ENCODE data around the gene PHACTR1. TPM values are rescaled to one million over a fixed set of nuclear protein-coding genes. Genes with fewer than 3 reads are reported as not detected.

Gene PHACTR1
- total and polyA plus RNA-seq, 7 donors = 0.60 to 7.5 (median 3.7) TPM

- Histone ChIP-seq H3K27ac (no peak overlapping the region), H3K9me3 (no peaks in the 10 kb centered on the region), H3K4me3 (no peak overlapping the region), H3K27me3 (no peaks in the 10 kb centered on the region), H3K4me1 (peaks cover 0 to 4% (median 0%) of the 10 kb centered on the region in 4 donors), H3K36me3 (no peaks in the 10 kb centered on the region)
- TF ChIP-seq EP300 (IDR thresholded peaks at IDR 0.05) (no peak), POLR2A (IDR thresholded peaks at IDR 0.05) (no peak), CTCF (IDR thresholded peaks at IDR 0.05) (no peak), POLR2AphosphoS5 (IDR thresholded peaks at IDR 0.05) (no peak)
- no peak for DNase-seq
- intact Hi-C loops (cut with DNase I) = no loop called here
- 67 to 74% methylated on average over 3 of the region's 3 CpGs for WGBS, 2 donors
These were observed 360.0 kb downstream of the PHACTR1 start for GRCh38 chr6:13076575-13076974.

DNA sequence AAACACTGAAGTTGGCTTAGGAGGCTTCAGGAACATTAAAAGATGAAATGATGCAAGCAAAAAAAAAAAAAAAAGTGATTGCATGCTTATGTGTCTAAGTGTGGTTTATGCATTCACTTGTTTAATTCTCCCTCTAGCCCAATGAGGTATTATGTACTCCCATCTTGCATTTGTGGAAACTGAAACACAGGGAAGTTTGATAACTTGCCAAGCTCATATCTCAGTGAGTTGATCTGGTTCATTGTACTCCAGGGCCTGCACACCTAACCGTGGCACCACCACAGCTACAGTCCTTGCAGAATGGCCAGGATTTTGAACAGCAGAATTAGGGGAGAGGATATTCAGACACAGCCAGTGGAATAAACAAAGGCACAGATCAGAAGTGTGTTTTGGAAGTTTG, 360.6 kb downstream of the PHACTR1 start:
- DNase-seq = no peak
- no peak overlapping the region for H3K4me3 ChIP-seq
- H3K27me3 ChIP-seq = no peaks in the 10 kb centered on the region
- no peaks in the 10 kb centered on the region for H3K36me3 ChIP-seq
- no peak overlapping the region for H3K27ac ChIP-seq
- H3K4me1 ChIP-seq = peaks cover 0 to 4% (median 0%) of the 10 kb centered on the region in 4 donors
- TF ChIP-seq POLR2AphosphoS5 (IDR thresholded peaks at IDR 0.05) = no peak
- no peak for TF ChIP-seq POLR2A (IDR thresholded peaks at IDR 0.05)
- no peak for TF ChIP-seq CTCF (IDR thresholded peaks at IDR 0.05)
- TF ChIP-seq EP300 (IDR thresholded peaks at IDR 0.05) = no peak
- 72 to 88% methylated on average over 1 of the region's 1 CpG for WGBS, 2 donors
- H3K9me3 ChIP-seq = no peaks in the 10 kb centered on the region
- intact Hi-C loops (cut with DNase I) = no loop called here

DNA sequence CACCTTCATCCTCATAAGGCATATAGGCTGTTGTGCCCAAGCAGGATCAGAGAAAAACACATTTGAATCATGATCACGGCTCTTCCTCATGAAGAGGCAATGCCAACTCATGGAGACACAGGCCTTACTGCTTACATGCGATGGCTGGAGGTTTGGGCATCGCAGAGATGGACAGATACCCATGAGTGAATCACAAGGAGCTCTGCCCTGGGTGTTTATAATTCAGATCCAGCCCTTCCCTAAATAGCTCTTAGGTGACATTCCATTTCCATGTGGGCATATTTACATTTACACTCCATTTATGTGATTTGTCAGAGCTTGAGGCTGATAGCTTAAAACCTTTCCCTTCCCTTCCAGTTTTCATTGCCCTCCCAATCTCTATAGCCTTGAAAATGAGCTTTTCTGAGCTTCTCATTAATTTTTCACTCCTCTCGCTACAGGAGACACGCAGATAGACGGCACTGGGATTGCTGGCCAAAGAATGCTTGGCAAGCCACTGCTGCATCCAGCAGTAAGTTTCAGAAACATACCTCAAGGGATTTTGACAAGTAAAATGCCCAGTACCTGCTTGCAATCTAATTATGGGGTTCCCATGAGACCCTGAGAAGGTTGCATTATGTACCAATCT, 362.6 kb downstream of the PHACTR1 start:
- Histone ChIP-seq H3K4me1 (peaks cover 0 to 4% (median 0%) of the 10 kb centered on the region in 4 donors), H3K27ac (no peak overlapping the region), H3K36me3 (no peaks in the 10 kb centered on the region), H3K27me3 (no peaks in the 10 kb centered on the region), H3K4me3 (no peak overlapping the region), H3K9me3 (no peaks in the 10 kb centered on the region)
- no peak for DNase-seq
- WGBS, 2 donors = 88 to 92% methylated on average over 6 of the region's 6 CpGs
- TF ChIP-seq POLR2A (IDR thresholded peaks at IDR 0.05) (no peak), CTCF (IDR thresholded peaks at IDR 0.05) (no peak), POLR2AphosphoS5 (IDR thresholded peaks at IDR 0.05) (no peak), EP300 (IDR thresholded peaks at IDR 0.05) (no peak)
- intact Hi-C loops (cut with DNase I) = no loop called here

DNA sequence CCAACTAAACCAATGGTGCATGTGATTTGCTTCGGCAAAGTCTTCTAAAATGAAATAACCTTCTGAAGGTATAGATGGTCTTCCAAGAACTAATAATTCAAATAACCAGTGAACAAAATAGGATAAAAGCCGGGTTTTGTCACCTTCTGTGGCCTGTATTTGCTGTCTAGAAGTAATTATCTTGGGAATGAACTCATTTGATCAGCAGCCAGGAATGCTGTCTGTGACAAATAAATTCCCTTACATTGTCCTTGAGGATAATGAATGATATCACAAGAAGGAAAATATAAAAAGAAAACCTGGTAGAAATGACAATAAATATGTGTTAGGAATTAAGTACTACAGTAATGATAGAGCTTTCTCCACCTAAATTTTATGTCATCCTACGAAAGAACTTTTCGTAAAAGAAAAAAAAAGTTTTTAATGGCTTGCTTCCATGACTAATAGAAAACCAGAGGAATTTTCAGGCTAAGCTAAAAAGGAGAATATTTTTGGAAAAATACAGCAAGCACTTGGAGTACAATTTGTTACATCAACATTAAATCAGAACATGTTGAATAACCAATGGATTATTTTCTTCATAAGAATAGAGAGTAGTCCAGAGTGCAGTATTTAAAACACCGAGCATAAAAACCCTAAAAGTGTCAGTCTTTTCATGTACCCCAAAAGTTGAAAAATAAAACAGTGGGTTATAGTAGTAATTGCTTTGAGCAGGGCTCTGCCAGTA, 364.1 kb downstream of the PHACTR1 start:
- H3K9me3 ChIP-seq = no peaks in the 10 kb centered on the region
- no peaks in the 10 kb centered on the region for H3K27me3 ChIP-seq
- no peak overlapping the region for H3K27ac ChIP-seq
- intact Hi-C loops (cut with DNase I) = no loop called here
- TF ChIP-seq CTCF (IDR thresholded peaks at IDR 0.05) = no peak
- TF ChIP-seq POLR2A (IDR thresholded peaks at IDR 0.05) = no peak
- no peak for TF ChIP-seq POLR2AphosphoS5 (IDR thresholded peaks at IDR 0.05)
- TF ChIP-seq EP300 (IDR thresholded peaks at IDR 0.05) = no peak
- no peak for DNase-seq
- no peaks in the 10 kb centered on the region for H3K36me3 ChIP-seq
- peaks cover 0 to 4% (median 0%) of the 10 kb centered on the region in 4 donors for H3K4me1 ChIP-seq
- 82 to 91% methylated on average over 5 of the region's 5 CpGs for WGBS, 2 donors
- H3K4me3 ChIP-seq = no peak overlapping the region
